GM18951 (cell line): ENCODE results near the gene RAB5IF.

Experiments used
- POLR2A ChIP-seq: IDR thresholded peaks from 4 replicates; pipeline ENCODE4 v1.6.1; 2011; ENCODE audit warnings: mild to moderate bottlenecking; ENCODE audit not compliant: insufficient read length, insufficient read depth; ENCODE audit errors: extremely low read depth
- in situ Hi-C: fragments of 300-500 bp; cut with MboI; formaldehyde crosslinking; loops from one replicate; pipeline ENCODE4 v1.12.0; 2022; ENCODE audit warnings: low sequenced_read_pairs, mixed read lengths, inconsistent platforms; ENCODE audit not compliant: unreplicated experiment

The RAB5IF gene

GRCh38 chr20:36645353-36645752 lies 39.8 kb downstream of the RAB5IF start:
- in situ Hi-C loops = no loop called here
- no peak for TF ChIP-seq POLR2A

DNA sequence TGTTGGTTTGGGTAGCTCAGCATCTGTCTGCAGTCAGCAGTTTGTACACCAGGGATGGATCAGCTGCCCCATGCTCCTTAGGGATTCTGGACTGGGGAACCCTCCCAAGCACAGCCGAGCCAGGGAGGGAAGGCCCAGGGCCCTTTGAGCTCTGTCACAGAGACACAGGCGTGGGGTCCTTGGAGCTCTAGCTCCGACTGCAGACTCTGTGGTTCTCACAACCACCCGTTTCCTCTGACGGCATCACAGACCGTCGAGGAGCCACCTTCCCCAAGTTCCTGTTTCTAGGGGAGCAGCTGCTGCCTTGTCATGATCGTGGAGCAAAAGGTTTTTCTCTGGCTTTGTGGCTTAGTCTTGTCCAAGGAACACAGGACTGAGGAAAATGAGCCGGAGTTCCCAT lies 40.4 kb downstream of the RAB5IF start, which contains the start of gene SLA2:
Gene SLA2, minus strand, starts transcription at position 199 of the 400 bp plus-strand sequence. CDS start 4,861 bp downstream, outside the sequence.
- in situ Hi-C loops = no loop called here
- peak; percentile 19 for TF ChIP-seq POLR2A

GRCh38 chr20:36646678-36647077 lies 41.1 kb downstream of the RAB5IF start:
- TF ChIP-seq POLR2A = no peak
- in situ Hi-C loops = no loop called here

DNA sequence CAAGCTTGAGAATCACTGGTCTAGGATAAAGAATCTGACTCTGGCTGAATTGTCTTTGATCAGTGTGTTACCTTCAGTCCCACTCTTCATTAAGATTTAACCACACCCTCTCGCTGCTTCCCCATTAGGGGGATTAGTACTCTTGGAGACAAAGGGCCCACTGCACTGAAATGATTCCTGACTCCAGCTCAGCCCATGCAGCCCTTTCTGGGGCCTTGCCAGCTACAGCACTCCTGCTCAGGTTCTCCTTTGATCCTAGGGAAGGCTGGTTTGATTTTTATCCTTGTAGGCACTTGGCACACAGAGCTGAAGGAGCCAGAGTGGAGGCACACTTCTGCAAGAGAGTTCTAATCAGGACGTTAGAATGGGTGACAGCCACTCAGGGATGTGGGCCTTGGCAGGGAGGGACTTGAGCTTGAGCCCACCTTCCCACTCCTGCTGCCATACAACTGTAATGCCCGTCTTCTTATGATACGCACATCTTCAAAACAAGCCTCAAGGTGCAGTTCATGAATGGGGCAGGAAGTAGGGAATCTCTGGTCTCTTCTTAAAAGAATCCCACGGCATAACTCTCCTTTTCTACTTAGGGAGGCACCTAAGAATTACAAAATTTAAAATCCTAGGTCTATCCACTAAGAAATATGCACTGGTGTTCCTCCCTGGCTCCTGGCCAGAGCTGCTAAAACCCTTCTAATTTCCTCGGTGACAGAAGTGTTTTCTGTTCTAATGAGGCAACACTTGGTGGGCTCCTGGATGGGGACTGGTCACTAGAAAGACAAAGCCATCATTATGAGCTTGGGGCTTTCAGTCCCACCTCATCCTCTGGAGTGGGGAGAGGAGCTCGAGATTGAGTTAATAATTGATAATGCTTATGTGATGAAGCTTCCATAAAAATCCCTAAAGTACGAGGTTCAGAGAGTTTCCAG lies 41.9 kb downstream of the RAB5IF start:
- in situ Hi-C loops = no loop called here
- TF ChIP-seq POLR2A = no peak

DNA sequence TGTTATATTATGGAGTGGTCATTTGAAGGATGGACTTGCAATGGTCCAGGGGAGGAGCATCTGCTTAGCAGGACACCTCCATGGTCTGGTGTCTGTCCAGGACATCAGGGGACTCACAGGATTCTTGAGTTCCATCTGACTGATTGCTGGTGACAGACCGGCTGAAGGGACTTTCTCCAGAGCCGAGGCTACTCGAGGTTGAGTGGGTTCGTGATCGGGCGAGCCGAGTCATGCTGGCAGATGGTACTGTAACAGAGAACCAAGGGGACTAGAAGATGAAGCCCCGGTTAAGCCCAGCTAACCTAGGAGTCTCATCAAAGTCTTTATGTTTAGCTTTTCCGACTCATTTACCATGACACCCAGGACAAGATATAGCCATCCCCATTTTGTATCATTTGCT lies 47.9 kb downstream of the RAB5IF start:
- TF ChIP-seq POLR2A = no peak
- in situ Hi-C loops = no loop called here

GRCh38 chr20:36654506-36654905 lies 48.9 kb downstream of the RAB5IF start:
- in situ Hi-C loops = no loop called here
- no peak for TF ChIP-seq POLR2A

- no peak for TF ChIP-seq POLR2A
- in situ Hi-C loops = no loop called here
Observed at GRCh38 chr20:36655004-36655403, 49.4 kb downstream of the RAB5IF start.

DNA sequence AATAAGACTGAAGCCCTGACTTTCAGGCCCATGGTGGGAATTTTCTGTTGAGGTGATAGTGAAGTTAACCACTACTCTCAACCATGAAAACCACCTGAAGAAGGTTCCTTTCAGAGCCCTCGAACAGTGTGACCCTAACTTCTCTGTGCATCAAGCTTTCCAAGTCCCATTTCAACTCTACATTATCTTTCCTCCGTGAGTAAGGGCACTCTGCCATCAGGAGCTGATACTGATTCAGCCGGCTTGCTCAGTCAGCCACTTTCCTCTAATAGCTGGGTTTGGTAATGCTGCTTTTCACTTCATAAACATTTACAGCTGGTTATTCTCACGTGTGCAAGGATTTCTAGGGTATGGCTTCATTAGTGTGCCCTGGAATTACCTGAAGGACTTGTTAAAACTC lies 51.2 kb downstream of the RAB5IF start:
- no peak for TF ChIP-seq POLR2A
- in situ Hi-C loops = no loop called here

DNA sequence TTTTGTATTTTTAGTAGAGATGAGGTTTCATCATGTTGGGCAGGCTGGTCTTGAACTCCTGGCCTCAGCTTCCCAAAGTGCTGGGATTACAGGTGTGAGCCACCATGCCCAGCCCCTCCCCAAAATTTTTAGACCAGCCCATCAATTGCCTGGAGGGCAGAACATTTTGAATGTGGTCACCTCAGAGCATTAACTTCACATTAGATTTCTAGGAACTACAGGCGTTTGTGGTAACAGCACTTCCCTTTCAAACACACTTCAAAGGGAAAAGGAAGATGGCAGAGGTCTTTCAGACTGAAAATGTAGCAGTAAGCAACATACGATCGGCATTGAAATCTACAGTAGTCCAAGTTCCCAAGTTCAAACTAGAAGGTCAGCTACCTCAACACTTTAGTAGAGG lies 52.7 kb downstream of the RAB5IF start:
- in situ Hi-C loops = no loop called here
- no peak for TF ChIP-seq POLR2A
